Hepatocyte (in vitro differentiated cells): ENCODE measurements around the gene CDC42SE2. TPM values are rescaled to one million over a fixed set of nuclear protein-coding genes. Genes with fewer than 3 reads are reported as not detected.

Experiments
- DNase-seq: peaks from one replicate; pipeline ENCODE4 v3.0.0-alpha.2; 2016; ENCODE audit warnings: low spot score
- H2AFZ ChIP-seq: fragments of 200-600 bp; sonication (generic); 2 replicates; pipeline ENCODE4 v1.6.0; 2016; ENCODE audit warnings: antibody characterized with exemption, mild to moderate bottlenecking
- H3K27ac ChIP-seq: fragments of 200-600 bp; sonication (generic); 2 replicates; pipeline ENCODE4 v1.5.1; 2016; ENCODE audit warnings: mild to moderate bottlenecking
- H3K27me3 ChIP-seq: fragments of 200-600 bp; sonication (generic); 2 replicates; pipeline ENCODE4 v1.6.1; 2016
- H3K36me3 ChIP-seq: fragments of 200-600 bp; sonication (generic); replicated peaks from 2 replicates; pipeline ENCODE4 v1.5.1; 2016; ENCODE audit warnings: low read depth; ENCODE audit not compliant: insufficient read depth
- H3K4me1 ChIP-seq: fragments of 200-600 bp; sonication (generic); 2 replicates; pipeline ENCODE4 v1.5.1; 2016; ENCODE audit warnings: mild to moderate bottlenecking, moderate library complexity; ENCODE audit not compliant: insufficient read depth
- H3K4me2 ChIP-seq: fragments of 200-600 bp; sonication (generic); 2 replicates; pipeline ENCODE4 v1.6.0; 2016
- H3K4me3 ChIP-seq: fragments of 200-600 bp; sonication (generic); 2 replicates; pipeline ENCODE4 v1.5.1; 2016; ENCODE audit warnings: mild to moderate bottlenecking
- H3K79me2 ChIP-seq: fragments of 200-600 bp; sonication (generic); 2 replicates; pipeline ENCODE4 v1.6.0; 2017; ENCODE audit warnings: mild to moderate bottlenecking
- H3K9me2 ChIP-seq: fragments of 200-600 bp; sonication (generic); replicated peaks from 2 replicates; pipeline ENCODE4 v1.6.0; 2017; ENCODE audit warnings: mild to moderate bottlenecking; ENCODE audit not compliant: insufficient read depth
- H3K9me3 ChIP-seq: fragments of 200-600 bp; sonication (generic); 2 replicates; pipeline ENCODE4 v1.5.1; 2016; ENCODE audit warnings: low read depth, mild to moderate bottlenecking
- H4K20me1 ChIP-seq: fragments of 200-600 bp; sonication (generic); 2 replicates; pipeline ENCODE4 v1.6.0; 2016; ENCODE audit warnings: mild to moderate bottlenecking; ENCODE audit not compliant: insufficient read depth, poor library complexity, severe bottlenecking
- EZH2 ChIP-seq: fragments of 200-600 bp; sonication (generic); IDR thresholded peaks from 2 replicates; pipeline ENCODE4 v1.6.1; 2016; ENCODE audit warnings: antibody characterized with exemption, mild to moderate bottlenecking, borderline replicate concordance
- EZH2phosphoT487 ChIP-seq: fragments of 200-600 bp; sonication (generic); IDR thresholded peaks from one replicate; pipeline ENCODE4 v1.6.1; 2018; ENCODE audit warnings: antibody characterized with exemption, mild to moderate bottlenecking, low read depth, moderate library complexity; ENCODE audit not compliant: unreplicated experiment, severe bottlenecking
- WGBS: methylation state at CpG from one replicate; pipeline ENCODE4 v1.1.6; 2016; ENCODE audit warnings: low lambda C conversion rate; ENCODE audit errors: missing lambda C conversion rate; 5-methylcytosine and 5-hydroxymethylcytosine counted together
- polyA plus RNA-seq: library from polyadenylated mRNA; unstranded; fragments of >200 nt; fragmentation: Nextera tagmentation; extraction: Ambion mirVana; gene quantifications from 2 replicates; pipeline ENCODE4 v1.2.1, GENCODE V29; 2016
- total RNA-seq: library from RNA; depleted of rRNA; stranded (reverse); fragments of >200 nt; gene quantifications from 2 replicates; pipeline ENCODE4 v1.2.3, GENCODE V29; 2014
- TF ChIP-seq, protein P1 (sequence below): fragments of 200-600 bp; sonication (generic); IDR thresholded peaks from 2 replicates; pipeline ENCODE4 v1.5.1; 2016; ENCODE audit warnings: antibody characterized with exemption, mild to moderate bottlenecking; ENCODE audit not compliant: poor library complexity

The CDC42SE2 gene
- total and polyA plus RNA-seq, 2 experiments from 2014 or later: 27.2 to 51.5 TPM

DNA sequence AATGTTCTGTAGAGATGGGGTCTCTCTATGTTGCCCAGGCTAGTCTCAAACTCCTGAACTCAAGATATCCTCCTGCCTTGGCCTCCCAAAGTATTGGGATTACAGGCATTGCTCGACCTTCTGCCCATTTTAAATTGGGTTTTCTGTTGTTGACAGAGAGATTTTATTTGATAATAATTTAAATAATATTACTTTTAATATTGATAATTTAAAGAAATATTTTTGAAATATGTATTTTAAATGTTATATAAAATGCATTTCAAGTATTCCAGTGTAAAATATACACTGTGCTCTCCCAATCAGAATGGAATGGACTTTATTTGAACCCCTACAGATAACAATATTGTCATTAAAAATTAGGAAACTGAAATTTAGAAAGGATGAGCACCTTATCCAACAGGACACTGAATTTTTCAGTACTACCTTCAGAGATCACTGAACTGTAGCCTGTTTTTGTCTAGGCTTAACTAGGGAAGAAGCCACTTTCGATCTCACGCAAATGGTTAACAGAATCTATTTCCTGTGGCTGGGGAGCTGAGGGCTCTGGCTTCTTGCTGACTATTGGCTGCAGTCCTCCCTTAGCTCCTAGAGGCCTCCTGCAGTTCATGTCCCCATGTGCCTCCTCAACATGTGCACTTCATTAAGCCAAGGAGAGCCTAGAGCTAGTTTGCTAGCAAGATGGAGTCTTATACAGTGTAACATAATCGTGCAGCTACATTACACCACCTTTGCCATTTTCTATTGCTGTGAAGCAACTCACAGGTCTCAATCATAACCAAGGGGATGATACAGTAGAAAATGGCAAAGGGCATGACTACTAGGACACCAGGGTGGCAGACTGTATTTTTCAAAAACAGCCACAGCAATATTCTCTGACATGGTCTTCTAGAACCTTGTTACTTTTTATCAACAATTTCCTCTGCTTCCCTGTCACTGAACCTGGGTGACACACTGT, 150.0 kb downstream of the CDC42SE2 start:
- H3K4me3 ChIP-seq: no peak overlapping the region
- no peaks in the 10 kb centered on the region for H3K36me3 ChIP-seq
- H3K9me2 ChIP-seq: no peaks in the 10 kb centered on the region
- no peaks in the 10 kb centered on the region for H3K4me1 ChIP-seq
- no peak overlapping the region for H3K4me2 ChIP-seq
- no peak overlapping the region for H3K27ac ChIP-seq
- TF ChIP-seq EZH2: no peak
- TF ChIP-seq, protein P1, sequence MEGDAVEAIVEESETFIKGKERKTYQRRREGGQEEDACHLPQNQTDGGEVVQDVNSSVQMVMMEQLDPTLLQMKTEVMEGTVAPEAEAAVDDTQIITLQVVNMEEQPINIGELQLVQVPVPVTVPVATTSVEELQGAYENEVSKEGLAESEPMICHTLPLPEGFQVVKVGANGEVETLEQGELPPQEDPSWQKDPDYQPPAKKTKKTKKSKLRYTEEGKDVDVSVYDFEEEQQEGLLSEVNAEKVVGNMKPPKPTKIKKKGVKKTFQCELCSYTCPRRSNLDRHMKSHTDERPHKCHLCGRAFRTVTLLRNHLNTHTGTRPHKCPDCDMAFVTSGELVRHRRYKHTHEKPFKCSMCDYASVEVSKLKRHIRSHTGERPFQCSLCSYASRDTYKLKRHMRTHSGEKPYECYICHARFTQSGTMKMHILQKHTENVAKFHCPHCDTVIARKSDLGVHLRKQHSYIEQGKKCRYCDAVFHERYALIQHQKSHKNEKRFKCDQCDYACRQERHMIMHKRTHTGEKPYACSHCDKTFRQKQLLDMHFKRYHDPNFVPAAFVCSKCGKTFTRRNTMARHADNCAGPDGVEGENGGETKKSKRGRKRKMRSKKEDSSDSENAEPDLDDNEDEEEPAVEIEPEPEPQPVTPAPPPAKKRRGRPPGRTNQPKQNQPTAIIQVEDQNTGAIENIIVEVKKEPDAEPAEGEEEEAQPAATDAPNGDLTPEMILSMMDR: no peak
- TF ChIP-seq EZH2phosphoT487: no peak
- no peaks in the 10 kb centered on the region for H3K79me2 ChIP-seq
- 81% methylated on average over 4 of the region's 4 CpGs for WGBS
- H4K20me1 ChIP-seq: no peaks in the 10 kb centered on the region
- no peak overlapping the region for H2AFZ ChIP-seq
- no peak for DNase-seq
- H3K9me3 ChIP-seq: no peaks in the 10 kb centered on the region
- no peaks in the 10 kb centered on the region for H3K27me3 ChIP-seq

DNA sequence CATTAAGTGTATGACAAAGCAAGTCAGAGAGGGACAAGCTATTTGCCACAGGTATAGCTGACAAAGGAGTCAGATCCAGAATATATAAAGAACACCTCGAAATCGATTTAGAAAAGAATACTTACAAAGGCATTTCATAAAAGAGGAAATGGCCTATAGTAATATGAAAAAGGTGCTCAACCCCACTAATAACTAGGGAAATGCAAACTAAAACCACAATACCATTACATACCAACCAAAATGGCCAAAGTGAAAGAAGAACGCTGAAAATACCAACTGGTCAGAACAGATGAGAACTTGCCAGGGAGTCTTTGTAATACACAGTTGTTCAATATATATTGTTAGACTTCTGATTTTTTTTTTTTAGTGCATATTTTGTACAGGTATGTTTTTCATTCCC, 152.9 kb downstream of the CDC42SE2 start:
- Histone ChIP-seq H2AFZ (no peak overlapping the region), H3K79me2 (no peaks in the 10 kb centered on the region), H3K9me3 (no peaks in the 10 kb centered on the region), H4K20me1 (no peaks in the 10 kb centered on the region), H3K4me2 (no peak overlapping the region), H3K9me2 (no peaks in the 10 kb centered on the region), H3K27me3 (no peaks in the 10 kb centered on the region), H3K36me3 (no peaks in the 10 kb centered on the region), H3K4me3 (no peak overlapping the region), H3K27ac (no peak overlapping the region), H3K4me1 (no peaks in the 10 kb centered on the region)
- no peak for DNase-seq
- TF ChIP-seq, protein P1: no peak
- TF ChIP-seq EZH2 (no peak), EZH2phosphoT487 (no peak)
- 93% methylated on average over 3 of the region's 3 CpGs for WGBS

DNA sequence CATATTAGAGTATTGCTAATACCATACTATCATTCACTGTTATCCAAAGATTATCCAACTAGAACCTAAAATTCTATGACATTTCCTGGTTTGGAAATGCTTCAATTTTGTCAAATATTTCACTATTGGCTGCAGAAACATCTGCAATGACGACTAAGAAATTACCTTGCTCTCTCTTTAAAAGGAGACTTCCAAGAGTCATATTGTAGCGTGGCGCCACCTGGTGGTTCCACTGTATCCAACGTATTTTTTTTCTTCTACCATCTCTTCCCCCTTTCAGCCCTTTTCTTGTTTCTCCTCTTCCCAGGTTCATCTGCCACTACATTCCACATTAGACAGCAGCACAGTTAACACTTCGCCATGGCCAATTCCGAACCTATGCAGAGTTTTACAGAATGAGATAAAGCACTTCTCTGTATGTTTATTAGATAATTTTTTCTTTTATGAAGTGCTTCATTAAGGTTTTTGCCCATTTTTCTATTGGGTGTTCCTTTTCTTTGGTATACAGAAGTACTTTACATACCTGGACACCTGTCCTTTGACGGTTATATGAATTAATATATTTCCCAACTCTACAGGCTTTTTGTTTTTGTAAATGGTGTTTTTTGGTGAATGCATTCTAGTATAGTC, 153.5 kb downstream of the CDC42SE2 start:
- WGBS: 26% methylated on average over 7 of the region's 7 CpGs
- Histone ChIP-seq H3K79me2 (no peaks in the 10 kb centered on the region), H4K20me1 (no peaks in the 10 kb centered on the region), H2AFZ (no peak overlapping the region), H3K4me3 (no peak overlapping the region), H3K4me2 (no peak overlapping the region), H3K36me3 (no peaks in the 10 kb centered on the region), H3K27me3 (no peaks in the 10 kb centered on the region), H3K9me2 (no peaks in the 10 kb centered on the region), H3K9me3 (no peaks in the 10 kb centered on the region), H3K4me1 (no peaks in the 10 kb centered on the region), H3K27ac (no peak overlapping the region)
- TF ChIP-seq EZH2phosphoT487 (no peak), EZH2 (no peak)
- TF ChIP-seq, protein P1: peak; percentile 83
- DNase-seq: peak; percentile 87
